H1 (cell line): ENCODE results near the gene LOXHD1. TPM values are rescaled to one million over a fixed set of nuclear protein-coding genes. Genes with fewer than 3 reads are reported as not detected.

Source experiments
- CTCF ChIA-PET: fragments of 300-600 bp; sonication (Branson Sonifier 250); formaldehyde crosslinking; loops from one replicate; lab custom pipeline; 2021; ENCODE audit not compliant: partially characterized antibody; lab: Charles Lee
- POLR2A ChIA-PET: fragments of 300-600 bp; sonication (Branson Sonifier 250); formaldehyde crosslinking; loops from one replicate; lab custom pipeline; 2021; ENCODE audit warnings: inconsistent platforms; ENCODE audit not compliant: partially characterized antibody; lab: Charles Lee
- DNase-seq, 2 experiments: peaks; one replicate each; pipeline versions ENCODE4 v3.0.0 to v3.0.0-alpha.2; 2010 to 2022; ENCODE audit warnings: low spot score in 2 of 2, low read depth in 1 of 2, mixed read lengths in 1 of 2
- FAIRE-seq: peaks from 2 replicates; lab custom pipeline; 2011; peaks lifted over from hg19 to GRCh38; lab: Jason Lieb, UNC
- H2AFZ ChIP-seq: 2 replicates; pipeline ENCODE4 v1.8.1; 2012; ENCODE audit warnings: low read length, inconsistent platforms
- H2AK5ac ChIP-seq: 2 replicates; pipeline ENCODE4 v1.6.1; 2013; ENCODE audit warnings: low read depth, low read length
- H2BK120ac ChIP-seq: replicated peaks from 2 replicates; pipeline ENCODE3; 2013; ENCODE audit warnings: low read depth, low read length, inconsistent platforms
- H2BK12ac ChIP-seq: 2 replicates; pipeline ENCODE4 v1.6.1; 2013; ENCODE audit warnings: low read depth, low read length
- H2BK15ac ChIP-seq: 2 replicates; pipeline ENCODE4 v1.6.1; 2013; ENCODE audit warnings: low read length
- H2BK20ac ChIP-seq: 2 replicates; pipeline ENCODE4 v1.6.1; 2013; ENCODE audit warnings: low read length
- H2BK5ac ChIP-seq: 2 replicates; pipeline ENCODE4 v1.6.1; 2013; ENCODE audit warnings: low read depth, low read length
- H3K14ac ChIP-seq: 2 replicates; pipeline ENCODE4 v1.6.1; 2013; ENCODE audit warnings: inconsistent platforms; ENCODE audit not compliant: insufficient read length
- H3K18ac ChIP-seq: 2 replicates; pipeline ENCODE4 v1.6.1; 2013; ENCODE audit warnings: low read length; ENCODE audit errors: extremely low read depth
- H3K23ac ChIP-seq: 2 replicates; pipeline ENCODE4 v1.6.1; 2013; ENCODE audit warnings: inconsistent platforms; ENCODE audit not compliant: insufficient read length
- H3K23me2 ChIP-seq: 2 replicates; pipeline ENCODE4 v1.6.1; 2013; ENCODE audit warnings: low read depth, low read length
- H3K27ac ChIP-seq: 2 replicates; pipeline ENCODE4 v1.6.1; 2011; ENCODE audit warnings: low read depth, low read length, inconsistent platforms
- H3K27me3 ChIP-seq, 4 experiments: replicated peaks in 1 of 4; 1 replicate in 1 of 4; 2 replicates in 3 of 4; pipeline versions ENCODE4 v1.6.1 to v1.8.1; 2011 to 2013; ENCODE audit warnings: low read length in 3 of 4, mild to moderate bottlenecking in 3 of 4, inconsistent platforms in 2 of 4, mixed read lengths in 2 of 4, moderate library complexity in 1 of 4; ENCODE audit not compliant: control insufficient read depth in 3 of 4, insufficient read depth in 3 of 4; ENCODE audit errors: extremely low read depth in 1 of 4
- H3K36me3 ChIP-seq, 4 experiments: 2 replicates each; pipeline versions ENCODE4 v1.6.1 to v1.8.1; 2011 to 2013; ENCODE audit warnings: mild to moderate bottlenecking in 4 of 4, low read length in 3 of 4, moderate library complexity in 2 of 4, control low read depth in 1 of 4, inconsistent platforms in 1 of 4; ENCODE audit not compliant: insufficient read depth in 4 of 4, control insufficient read depth in 2 of 4
- H3K4ac ChIP-seq: replicated peaks from 2 replicates; pipeline ENCODE3; 2013; ENCODE audit warnings: low read length, low read depth, mixed read lengths, inconsistent platforms; ENCODE audit not compliant: insufficient read length
- H3K4me1 ChIP-seq, 4 experiments: replicated peaks in 1 of 4; 1 replicate in 1 of 4; 2 replicates in 3 of 4; pipeline versions ENCODE4 v1.6.1 to v1.8.1; 2011 to 2013; ENCODE audit warnings: low read length in 3 of 4, inconsistent platforms in 2 of 4, mixed read lengths in 1 of 4; ENCODE audit not compliant: insufficient read depth in 4 of 4, control insufficient read depth in 3 of 4
- H3K4me2 ChIP-seq, 2 experiments: 2 replicates each; pipeline versions ENCODE4 v1.6.1 to v1.8.1; 2011 to 2013; ENCODE audit warnings: low read depth in 2 of 2, low read length in 2 of 2, control low read depth in 1 of 2, inconsistent platforms in 1 of 2, mild to moderate bottlenecking in 1 of 2; ENCODE audit not compliant: insufficient read depth in 1 of 2
- H3K4me3 ChIP-seq, 4 experiments: fragments of 200-600, 300-600 bp in 1 of 4; sonication (generic), shearing (Covaris generic), sonication (Bioruptor Twin) in 1 of 4; 2 replicates each; pipeline versions ENCODE4 v1.5.1 to v1.8.1; 2011 to 2016; ENCODE audit warnings: low read length in 4 of 4, low read depth in 3 of 4, control low read depth in 2 of 4, inconsistent platforms in 2 of 4, mild to moderate bottlenecking in 2 of 4, mixed read lengths in 1 of 4, moderate library complexity in 1 of 4; ENCODE audit not compliant: insufficient read depth in 2 of 4; ENCODE audit errors: extremely low read depth in 1 of 4
- H3K56ac ChIP-seq: replicated peaks from 2 replicates; pipeline ENCODE3; 2013; ENCODE audit warnings: low read depth, mild to moderate bottlenecking, mixed read lengths, low read length, inconsistent platforms; ENCODE audit not compliant: insufficient read length
- H3K79me1 ChIP-seq: 2 replicates; pipeline ENCODE4 v1.6.1; 2013; ENCODE audit warnings: low read depth, low read length, control low read depth
- H3K79me2 ChIP-seq, 2 experiments: 2 replicates each; pipeline versions ENCODE4 v1.6.1 to v1.8.1; 2012 to 2013; ENCODE audit warnings: low read length in 2 of 2, mild to moderate bottlenecking in 2 of 2, inconsistent platforms in 1 of 2; ENCODE audit not compliant: insufficient read depth in 2 of 2, control insufficient read depth in 1 of 2
- H3K9ac ChIP-seq, 4 experiments: replicated peaks in 1 of 4; 1 replicate in 1 of 4; 2 replicates in 3 of 4; pipeline versions ENCODE4 v1.6.1 to v1.8.1; 2011 to 2013; ENCODE audit warnings: low read depth in 3 of 4, low read length in 3 of 4, control low read depth in 2 of 4, mild to moderate bottlenecking in 2 of 4, moderate library complexity in 2 of 4, inconsistent platforms in 1 of 4; ENCODE audit errors: extremely low read depth in 1 of 4
- H3K9me3 ChIP-seq, 2 experiments: 2 replicates each; pipeline versions ENCODE4 v1.6.1 to v1.8.1; 2012 to 2013; ENCODE audit warnings: mild to moderate bottlenecking in 2 of 2, moderate library complexity in 2 of 2, control low read depth in 1 of 2, inconsistent platforms in 1 of 2, low read depth in 1 of 2, low read length in 1 of 2, mixed read lengths in 1 of 2; ENCODE audit not compliant: insufficient read depth in 2 of 2
- H4K20me1 ChIP-seq, 2 experiments: replicated peaks in 1 of 2; 2 replicates each; pipeline versions ENCODE3 to v1.8.1; 2011 to 2013; ENCODE audit warnings: inconsistent platforms in 2 of 2, low read length in 2 of 2, mild to moderate bottlenecking in 1 of 2; ENCODE audit not compliant: insufficient read depth in 2 of 2, control insufficient read depth in 1 of 2
- H4K5ac ChIP-seq: 2 replicates; pipeline ENCODE4 v1.6.1; 2013; ENCODE audit warnings: low read length, low read depth, mixed read lengths, inconsistent platforms; ENCODE audit not compliant: insufficient read length
- H4K8ac ChIP-seq: 2 replicates; pipeline ENCODE4 v1.8.0; 2013; ENCODE audit warnings: mild to moderate bottlenecking, moderate library complexity, low read length, inconsistent platforms; ENCODE audit not compliant: insufficient read depth; ENCODE audit errors: extremely low read depth
- H4K91ac ChIP-seq: replicated peaks from 2 replicates; pipeline ENCODE3; 2013; ENCODE audit warnings: low read length, mixed read lengths, inconsistent platforms; ENCODE audit not compliant: insufficient read length
- BCL11A ChIP-seq, 2 experiments: IDR thresholded peaks; one replicate each; pipeline ENCODE4 v1.6.1; 2011; ENCODE audit warnings: low read depth in 2 of 2, low read length in 2 of 2, mild to moderate bottlenecking in 2 of 2
- BRCA1 ChIP-seq: IDR thresholded peaks from 2 replicates; pipeline ENCODE4 v1.6.1; 2012; ENCODE audit warnings: low read depth, low read length, improper control_type of control experiment
- EGR1 ChIP-seq: IDR thresholded peaks from 2 replicates; pipeline ENCODE4 v1.6.1; 2011; ENCODE audit warnings: low read depth, low read length, borderline replicate concordance
- KDM4A ChIP-seq: IDR thresholded peaks from one replicate; pipeline ENCODE4 v1.7.1; 2012; ENCODE audit warnings: low read depth, mild to moderate bottlenecking, moderate library complexity, low read length, inconsistent platforms; ENCODE audit not compliant: severe bottlenecking
- MAFK ChIP-seq: IDR thresholded peaks from 2 replicates; pipeline ENCODE4 v1.6.1; 2012; ENCODE audit warnings: low read depth, mild to moderate bottlenecking, improper control_type of control experiment, low read length
- NANOG ChIP-seq: IDR thresholded peaks from 2 replicates; pipeline ENCODE4 v1.6.1; 2011; ENCODE audit warnings: low read length, low read depth, mild to moderate bottlenecking, inconsistent platforms; ENCODE audit not compliant: insufficient read depth, poor library complexity, severe bottlenecking
- RAD21 ChIP-seq, 2 experiments: IDR thresholded peaks in 1 of 2; conservative IDR thresholded peaks in 1 of 2; 2 replicates each; pipeline ENCODE4 v1.6.1; 2011; ENCODE audit warnings: low read depth in 2 of 2, low read length in 2 of 2, improper control_type of control experiment in 1 of 2, inconsistent platforms in 1 of 2, mild to moderate bottlenecking in 1 of 2, moderate library complexity in 1 of 2
- SAP30 ChIP-seq: fragments of 300-600 bp; sonication (generic); IDR thresholded peaks from 2 replicates; pipeline ENCODE4 v1.7.1; 2012; ENCODE audit warnings: low read length, moderate library complexity, mild to moderate bottlenecking, inconsistent platforms; ENCODE audit not compliant: insufficient read depth, insufficient replicate concordance
- TAF7 ChIP-seq: optimal IDR thresholded peaks from 2 replicates; pipeline ENCODE3; 2011; ENCODE audit warnings: low read depth, mild to moderate bottlenecking, inconsistent platforms, low read length, moderate library complexity, borderline replicate concordance
- TBP ChIP-seq: IDR thresholded peaks from 2 replicates; pipeline ENCODE4 v1.6.1; 2011; ENCODE audit warnings: low read depth, low read length, improper control_type of control experiment
- TCF12 ChIP-seq: IDR thresholded peaks from 2 replicates; pipeline ENCODE4 v1.6.1; 2011; ENCODE audit warnings: low read depth, mild to moderate bottlenecking, low read length
- WGBS, 2 experiments: shearing (Covaris generic) in 1 of 2; methylation state at CpG; one replicate each; pipeline versions ENCODE4 v1.1.6 to v1.1.7; 2013 to 2015; ENCODE audit warnings: low lambda C conversion rate in 2 of 2, mixed read lengths in 2 of 2, inconsistent platforms in 1 of 2, low coverage in 1 of 2, missing lambda C conversion rate in 1 of 2; ENCODE audit not compliant: insufficient replicate concordance in 2 of 2, insufficient coverage in 1 of 2, insufficient read length in 1 of 2; ENCODE audit errors: extremely low coverage in 1 of 2, missing lambda C conversion rate in 1 of 2; 5-methylcytosine and 5-hydroxymethylcytosine counted together
- polyA plus RNA-seq, 7 experiments: library from polyadenylated mRNA; depleted of rRNA in 3 of 7; stranded (reverse) in 5 of 7; unstranded in 2 of 7; fragments of >200 nt in 5 of 7; fragments of 200-250 nt in 2 of 7; gene quantifications; 1 replicate in 5 of 7; 2 replicates in 1 of 7; 4 replicates in 1 of 7; pipeline versions ENCODE4 v1.2.1 to v1.2.3, GENCODE V29; 2011 to 2013; ENCODE audit warnings: missing spikeins in 2 of 7, mixed read lengths in 2 of 7
- total RNA-seq: library from RNA; stranded (reverse); fragmentation: NEBNext Ultra II Directional; extraction: Animal tissue kit (Norgen Biotek cat#: 25700); gene quantifications from 2 replicates; pipeline ENCODE4 v1.2.1, GENCODE V29; 2021
- TF ChIP-seq, protein P1 (sequence below): IDR thresholded peaks from 2 replicates; pipeline ENCODE4 v1.6.1; 2011; ENCODE audit warnings: low read length, improper control_type of control experiment

LOXHD1 gene
- total and polyA plus RNA-seq, 2 of the 8 experiments (the other 6 are each of a cell fraction or from before 2014, with no cell fraction given) = 0.02 TPM; not detected in 1

- Histone ChIP-seq H4K91ac (no peak overlapping the region), H3K9ac (no peak overlapping the region), H4K8ac (no peak overlapping the region), H2AK5ac (no peak overlapping the region), H2AFZ (no peak overlapping the region), H3K79me1 (no peaks in the 10 kb centered on the region), H3K4ac (no peak overlapping the region), H3K27me3 (no peaks in the 10 kb centered on the region), H2BK20ac (no peak overlapping the region), H2BK120ac (no peak overlapping the region), H3K23me2 (no peaks in the 10 kb centered on the region), H3K23ac (no peak overlapping the region), H3K56ac (no peak overlapping the region), H2BK15ac (no peak overlapping the region), H3K4me1 (peaks cover 4 to 14% (median 11%) of the 10 kb centered on the region in 4 experiments), H2BK12ac (no peak overlapping the region), H3K4me2 (no peak overlapping the region), H2BK5ac (no peak overlapping the region), H3K14ac (no peak overlapping the region), H4K5ac (no peak overlapping the region), H3K79me2 (no peaks in the 10 kb centered on the region), H3K36me3 (no peaks in the 10 kb centered on the region), H3K9me3 (peaks cover 4 to 6% of the 10 kb centered on the region in 2 experiments), H3K27ac (no peak overlapping the region), H3K4me3 (no peak overlapping the region), H4K20me1 (no peaks in the 10 kb centered on the region), H3K18ac (no peak overlapping the region)
- WGBS, 2 experiments = 91% methylated on average over 13 of the region's 13 CpGs; no CpG with 5 or more reads in 1 of the 2 experiments
- ChIA-PET POLR2A (no interaction called here), CTCF (interaction anchor here (1.0 to 4.1 kb wide), 12 partner anchors 9 to 174 kb away, joined by 3 to 30 read pairs (median 5); no protein-coding TSS in a partner anchor)
- no peak for FAIRE-seq
- no peak for TF ChIP-seq KDM4A
- TF ChIP-seq RAD21 (IDR thresholded peaks at IDR 0.05 in 1 of 2, conservative IDR thresholded peaks at IDR 0.05 in 1 of 2; ENCODE audit: low read depth in 2 of 2, low read length in 2 of 2) = no peak
- no peak for TF ChIP-seq MAFK
- no peak for TF ChIP-seq TCF12
- no peak for TF ChIP-seq BCL11A (IDR thresholded peaks at IDR 0.05; ENCODE audit: low read depth in 2 of 2, low read length in 2 of 2)
- TF ChIP-seq TBP = no peak
- no peak for TF ChIP-seq SAP30
- no peak for TF ChIP-seq BRCA1
- TF ChIP-seq NANOG = no peak
- no peak for TF ChIP-seq EGR1
- TF ChIP-seq, protein P1, sequence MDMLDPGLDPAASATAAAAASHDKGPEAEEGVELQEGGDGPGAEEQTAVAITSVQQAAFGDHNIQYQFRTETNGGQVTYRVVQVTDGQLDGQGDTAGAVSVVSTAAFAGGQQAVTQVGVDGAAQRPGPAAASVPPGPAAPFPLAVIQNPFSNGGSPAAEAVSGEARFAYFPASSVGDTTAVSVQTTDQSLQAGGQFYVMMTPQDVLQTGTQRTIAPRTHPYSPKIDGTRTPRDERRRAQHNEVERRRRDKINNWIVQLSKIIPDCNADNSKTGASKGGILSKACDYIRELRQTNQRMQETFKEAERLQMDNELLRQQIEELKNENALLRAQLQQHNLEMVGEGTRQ = no peak
- no peak for TF ChIP-seq TAF7
- TF ChIP-seq, all 59 proteins: peak for 0
- DNase-seq = no peak
Observed at GRCh38 chr18:46456691-46457090, 200.3 kb downstream of the LOXHD1 start.
